Epithelial cell of proximal tubule (primary cell): ENCODE results near the gene UNKL. TPM values are rescaled to one million over a fixed set of nuclear protein-coding genes. Genes with fewer than 3 reads are reported as not detected.
A peak's percentile ranks its signal among the peaks of the same experiment; 100 is the strongest.

Experiments
- DNase-seq: peaks from one replicate; pipeline ENCODE4 v3.0.0-alpha.2; 2011; ENCODE audit warnings: low read depth
- H3K4me3 ChIP-seq: 2 replicates; pipeline ENCODE4 v1.5.1; 2011; ENCODE audit warnings: low read depth, mild to moderate bottlenecking, low read length
- total RNA-seq: library from RNA; depleted of rRNA; stranded (reverse); fragments of >200 nt; gene quantifications from 2 replicates; pipeline ENCODE4 v1.2.3, GENCODE V29; 2015
- TF ChIP-seq, protein P1 (sequence below): conservative IDR thresholded peaks from 2 replicates; pipeline ENCODE4 v1.5.1; 2012; ENCODE audit warnings: low read depth, mild to moderate bottlenecking, low read length

The UNKL gene
- total RNA-seq, 1 donor from 2014 or later, result 20.1 TPM

DNA sequence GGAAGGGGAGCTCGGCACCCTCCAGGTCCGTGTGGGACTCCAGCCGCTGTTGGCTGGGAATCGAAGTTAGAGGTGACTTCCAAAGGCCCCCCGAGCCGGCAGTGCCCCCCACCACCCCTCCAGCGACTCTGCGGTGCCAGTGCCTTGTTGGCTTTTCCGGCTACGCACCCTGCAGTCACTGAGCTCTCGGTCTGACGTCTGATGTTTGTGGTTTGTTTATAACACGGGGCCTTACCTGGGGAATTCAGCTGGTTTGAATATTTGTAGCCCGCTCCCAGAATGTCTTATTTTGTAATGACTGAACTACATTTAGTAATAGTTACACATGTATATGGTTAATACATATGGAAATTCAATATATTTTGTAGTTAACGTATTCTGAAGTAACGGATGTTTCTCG lies 88.1 kb downstream of the UNKL start:
- H3K4me3 ChIP-seq, result no peak overlapping the region
- TF ChIP-seq, protein P1, sequence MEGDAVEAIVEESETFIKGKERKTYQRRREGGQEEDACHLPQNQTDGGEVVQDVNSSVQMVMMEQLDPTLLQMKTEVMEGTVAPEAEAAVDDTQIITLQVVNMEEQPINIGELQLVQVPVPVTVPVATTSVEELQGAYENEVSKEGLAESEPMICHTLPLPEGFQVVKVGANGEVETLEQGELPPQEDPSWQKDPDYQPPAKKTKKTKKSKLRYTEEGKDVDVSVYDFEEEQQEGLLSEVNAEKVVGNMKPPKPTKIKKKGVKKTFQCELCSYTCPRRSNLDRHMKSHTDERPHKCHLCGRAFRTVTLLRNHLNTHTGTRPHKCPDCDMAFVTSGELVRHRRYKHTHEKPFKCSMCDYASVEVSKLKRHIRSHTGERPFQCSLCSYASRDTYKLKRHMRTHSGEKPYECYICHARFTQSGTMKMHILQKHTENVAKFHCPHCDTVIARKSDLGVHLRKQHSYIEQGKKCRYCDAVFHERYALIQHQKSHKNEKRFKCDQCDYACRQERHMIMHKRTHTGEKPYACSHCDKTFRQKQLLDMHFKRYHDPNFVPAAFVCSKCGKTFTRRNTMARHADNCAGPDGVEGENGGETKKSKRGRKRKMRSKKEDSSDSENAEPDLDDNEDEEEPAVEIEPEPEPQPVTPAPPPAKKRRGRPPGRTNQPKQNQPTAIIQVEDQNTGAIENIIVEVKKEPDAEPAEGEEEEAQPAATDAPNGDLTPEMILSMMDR, result no peak
- DNase-seq, result no peak

DNA sequence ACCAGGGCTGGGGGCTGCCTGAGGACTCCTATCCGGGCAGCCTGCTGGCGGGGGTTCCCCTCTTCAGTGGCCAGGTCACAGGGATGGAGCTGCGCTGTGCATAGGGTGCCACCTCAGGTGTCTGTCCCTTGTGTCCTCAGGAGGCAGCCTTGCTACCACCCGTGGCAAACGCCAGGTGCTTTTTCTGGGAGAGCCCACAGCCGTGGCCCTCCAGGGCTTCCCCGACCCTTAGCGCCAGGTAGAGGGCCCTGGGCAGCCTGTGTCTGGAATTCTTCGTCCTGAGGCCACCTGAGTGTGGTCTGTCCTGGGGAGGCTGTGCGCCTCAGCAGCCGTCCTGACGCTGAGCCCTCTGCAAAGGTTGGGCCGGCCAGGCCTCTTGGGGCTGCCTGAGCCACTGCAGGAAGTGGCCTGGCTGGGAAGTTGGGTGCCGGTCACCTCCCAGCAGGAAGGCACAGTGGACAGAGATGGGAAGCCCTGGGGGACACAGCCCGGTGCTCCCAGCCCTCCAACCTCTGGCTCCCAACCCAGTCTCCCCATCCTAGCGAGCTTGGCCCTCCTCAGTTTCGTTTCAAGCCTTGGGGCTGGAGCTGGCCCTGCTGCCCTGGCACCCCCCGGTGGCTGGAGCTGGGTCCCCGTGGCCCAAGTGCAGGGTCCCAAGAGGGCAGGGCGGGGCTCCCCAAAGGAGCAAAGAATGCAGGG lies 88.7 kb downstream of the UNKL start:
- no peak overlapping the region for H3K4me3 ChIP-seq
- TF ChIP-seq, protein P1, result peak; percentile 4
- no peak for DNase-seq

DNA sequence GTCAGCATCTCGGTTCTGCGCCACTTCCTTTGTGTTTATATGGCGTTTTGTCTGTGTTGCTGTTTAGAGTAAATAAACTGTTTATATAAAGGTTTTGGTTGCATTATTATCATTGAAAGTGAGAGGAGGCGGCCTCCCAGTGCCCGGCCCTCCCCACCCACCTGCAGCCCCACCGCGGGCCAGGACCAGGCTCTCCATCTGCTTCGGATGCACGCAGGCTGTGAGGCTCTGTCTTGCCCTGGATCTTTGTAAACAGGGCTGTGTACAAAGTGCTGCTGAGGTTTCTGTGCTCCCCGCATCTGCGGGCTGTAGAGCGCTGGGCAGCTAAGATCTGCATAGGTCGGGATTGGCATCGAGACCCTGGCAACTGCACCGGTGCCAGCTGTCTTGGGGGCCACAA lies 89.2 kb downstream of the UNKL start:
- H3K4me3 ChIP-seq, result no peak overlapping the region
- TF ChIP-seq, protein P1, result no peak
- no peak for DNase-seq

DNA sequence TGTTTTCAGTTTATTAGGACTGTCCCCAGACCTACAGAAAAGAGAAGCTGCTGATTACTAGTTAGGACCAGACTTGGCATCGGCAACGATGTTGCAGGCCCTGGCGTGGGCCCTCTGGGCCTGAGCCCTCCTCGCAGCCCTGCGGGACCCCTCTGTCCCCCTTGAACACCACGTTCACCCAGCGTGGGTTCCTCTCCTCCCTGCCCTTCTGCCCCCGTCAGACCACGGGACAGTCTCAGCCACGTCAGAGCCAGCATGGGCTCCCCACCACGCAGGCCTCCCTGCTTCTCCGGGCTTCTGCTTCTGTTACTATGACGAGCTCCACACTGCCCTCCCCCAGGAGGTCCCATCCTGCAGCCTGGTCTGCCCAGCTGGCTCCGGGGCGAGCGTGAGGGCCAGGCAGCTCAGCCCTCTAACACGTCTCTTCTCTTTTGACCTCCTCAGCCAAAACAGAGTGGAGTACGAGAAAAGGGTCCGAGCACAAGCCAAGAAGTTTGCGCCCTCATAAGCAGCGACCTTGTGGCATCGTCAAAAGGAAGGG lies 90.1 kb downstream of the UNKL start:
- no peak for DNase-seq
- no peak overlapping the region for H3K4me3 ChIP-seq
- TF ChIP-seq, protein P1, result no peak

DNA sequence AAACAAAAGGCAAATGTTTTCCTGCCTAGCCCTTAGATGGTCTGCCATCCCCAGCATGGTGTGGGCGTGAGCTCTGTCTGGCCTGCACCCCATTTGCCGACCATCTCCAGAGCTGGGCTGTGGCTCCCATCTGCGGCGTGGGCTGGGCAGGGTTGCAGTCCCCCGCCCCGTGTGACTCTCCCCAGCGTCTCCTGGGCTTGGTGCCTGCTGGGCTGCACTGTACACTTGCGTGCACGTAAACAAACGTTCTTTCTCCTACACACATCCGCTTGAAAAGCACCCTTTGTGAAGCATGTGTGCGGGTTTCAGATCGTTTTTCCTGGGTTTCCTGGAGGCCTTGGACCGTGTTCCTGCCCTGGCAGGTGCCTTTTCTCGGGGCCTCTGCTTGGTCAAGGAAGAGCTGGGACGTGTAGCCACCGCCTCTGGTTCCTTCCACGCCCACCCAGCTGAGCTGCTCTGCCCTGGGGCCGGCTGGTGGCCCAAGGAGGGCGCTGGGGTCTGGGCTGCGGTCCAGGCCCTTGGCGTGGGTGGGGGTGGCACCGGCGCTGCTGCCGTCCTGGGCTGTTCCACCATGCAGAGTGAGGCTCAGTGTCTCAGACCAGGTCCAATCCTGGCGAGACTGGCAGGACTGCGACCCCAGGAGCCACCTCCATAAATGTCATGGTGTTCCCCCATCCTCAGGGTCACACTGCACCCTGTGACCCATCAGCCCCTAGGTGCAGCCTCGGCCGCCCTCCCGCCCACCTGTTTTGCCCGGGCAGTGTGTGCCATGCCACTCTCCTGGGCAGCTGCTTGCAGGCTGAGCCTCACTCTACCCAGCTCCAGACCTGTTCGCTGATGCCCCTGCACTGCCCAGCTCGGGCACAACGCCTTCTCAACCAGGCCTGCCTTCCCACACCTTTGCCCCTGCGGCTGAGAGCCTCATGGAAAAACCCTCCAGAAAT lies 90.9 kb downstream of the UNKL start:
- no peak overlapping the region for H3K4me3 ChIP-seq
- DNase-seq, result no peak
- TF ChIP-seq, protein P1, result no peak

DNA sequence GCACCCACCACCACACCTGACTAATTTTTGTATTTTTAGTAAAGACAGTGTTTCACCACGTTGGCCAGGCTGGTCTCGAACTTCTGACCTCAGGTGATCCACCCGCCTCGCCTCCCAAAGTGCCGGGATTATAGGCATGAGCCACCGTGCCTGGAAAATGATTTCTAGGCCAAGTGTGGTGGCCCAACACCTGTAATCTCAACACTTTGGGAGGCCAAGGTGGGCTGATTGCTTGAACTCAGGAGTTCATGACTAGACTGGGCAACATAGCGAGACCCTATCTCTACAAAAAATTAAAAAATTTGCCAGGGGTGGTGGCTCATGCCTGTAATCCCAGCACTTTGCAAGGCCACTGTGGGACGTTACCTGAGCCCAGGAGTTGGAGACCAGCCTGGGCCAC lies 92.1 kb downstream of the UNKL start:
- no peak overlapping the region for H3K4me3 ChIP-seq
- no peak for DNase-seq
- TF ChIP-seq, protein P1, result no peak
